SU-DHL-6 (cell line): Measurements from ENCODE around the gene AARS2.

Source experiments
- H2AFZ ChIP-seq: fragments of 200-600 bp; sonication (generic); 2 replicates; pipeline ENCODE4 v1.6.1; 2014; ENCODE audit warnings: low read depth, mild to moderate bottlenecking, moderate library complexity, mixed read lengths, antibody characterized with exemption, low read length; ENCODE audit not compliant: severe bottlenecking
- H3F3A ChIP-seq: fragments of 200-600 bp; shearing (Covaris generic); 2 replicates; pipeline ENCODE4 v1.6.0; 2016; ENCODE audit warnings: antibody characterized with exemption, mild to moderate bottlenecking; ENCODE audit not compliant: insufficient read depth
- H3K27ac ChIP-seq: fragments of 200-600 bp; sonication (generic); 2 replicates; pipeline ENCODE4 v1.5.1; 2016; ENCODE audit warnings: low read depth, mild to moderate bottlenecking, low read length, moderate library complexity, mixed read lengths
- H3K27me3 ChIP-seq: fragments of 200-600 bp; sonication (generic), shearing (Covaris generic); 2 replicates; pipeline ENCODE4 v1.6.0; 2014; ENCODE audit warnings: mild to moderate bottlenecking, low read length
- H3K36me3 ChIP-seq: fragments of 200-600 bp; sonication (generic); 2 replicates; pipeline ENCODE4 v1.6.1; 2014; ENCODE audit warnings: mild to moderate bottlenecking, low read length, mixed read lengths
- H3K4me2 ChIP-seq: fragments of 300-600, 200-600 bp; shearing (Covaris generic), sonication (generic); 2 replicates; pipeline ENCODE4 v1.6.0; 2014; ENCODE audit warnings: low read length, low read depth, mild to moderate bottlenecking; ENCODE audit not compliant: poor library complexity, severe bottlenecking
- H3K4me3 ChIP-seq: fragments of 200-600 bp; sonication (generic); 2 replicates; pipeline ENCODE4 v1.5.1; 2014; ENCODE audit warnings: antibody characterized with exemption, low read length, mild to moderate bottlenecking, mixed read lengths; ENCODE audit not compliant: insufficient read depth, poor library complexity, severe bottlenecking
- H3K79me2 ChIP-seq: fragments of 200-600 bp; sonication (generic); 2 replicates; pipeline ENCODE4 v1.6.1; 2014; ENCODE audit warnings: mild to moderate bottlenecking, low read length, moderate library complexity; ENCODE audit not compliant: insufficient read depth
- H3K9ac ChIP-seq: fragments of 200-600 bp; sonication (generic); 2 replicates; pipeline ENCODE4 v1.7.0; 2014; ENCODE audit warnings: mild to moderate bottlenecking, low read length
- H3K9me2 ChIP-seq: fragments of 200-600 bp; sonication (generic); replicated peaks from 2 replicates; pipeline ENCODE4 v1.6.1; 2014; ENCODE audit warnings: low read length; ENCODE audit not compliant: insufficient read depth
- H3K9me3 ChIP-seq: fragments of 200-600 bp; sonication (generic); 2 replicates; pipeline ENCODE4 v1.6.1; 2014; ENCODE audit warnings: low read length, mixed read lengths; ENCODE audit not compliant: insufficient read depth
- H4K20me1 ChIP-seq: fragments of 200-600 bp; sonication (generic); 2 replicates; pipeline ENCODE4 v1.6.1; 2014; ENCODE audit warnings: low read depth, mild to moderate bottlenecking, antibody characterized with exemption, low read length, moderate library complexity, mixed read lengths
- EZH2phosphoT487 ChIP-seq: fragments of 200-600 bp; sonication (generic), shearing (Covaris generic); conservative IDR thresholded peaks from 2 replicates; pipeline ENCODE4 v1.6.1; 2018; ENCODE audit warnings: mild to moderate bottlenecking, antibody characterized with exemption, low read length, moderate library complexity, mixed read lengths
- TF ChIP-seq, protein P1 (sequence below): fragments of 200-600 bp; sonication (generic); IDR thresholded peaks from one replicate; pipeline ENCODE4 v1.5.1; 2017; ENCODE audit warnings: antibody characterized with exemption, mild to moderate bottlenecking, low read length, moderate library complexity; ENCODE audit not compliant: insufficient read depth, poor library complexity, severe bottlenecking

Gene AARS2

DNA sequence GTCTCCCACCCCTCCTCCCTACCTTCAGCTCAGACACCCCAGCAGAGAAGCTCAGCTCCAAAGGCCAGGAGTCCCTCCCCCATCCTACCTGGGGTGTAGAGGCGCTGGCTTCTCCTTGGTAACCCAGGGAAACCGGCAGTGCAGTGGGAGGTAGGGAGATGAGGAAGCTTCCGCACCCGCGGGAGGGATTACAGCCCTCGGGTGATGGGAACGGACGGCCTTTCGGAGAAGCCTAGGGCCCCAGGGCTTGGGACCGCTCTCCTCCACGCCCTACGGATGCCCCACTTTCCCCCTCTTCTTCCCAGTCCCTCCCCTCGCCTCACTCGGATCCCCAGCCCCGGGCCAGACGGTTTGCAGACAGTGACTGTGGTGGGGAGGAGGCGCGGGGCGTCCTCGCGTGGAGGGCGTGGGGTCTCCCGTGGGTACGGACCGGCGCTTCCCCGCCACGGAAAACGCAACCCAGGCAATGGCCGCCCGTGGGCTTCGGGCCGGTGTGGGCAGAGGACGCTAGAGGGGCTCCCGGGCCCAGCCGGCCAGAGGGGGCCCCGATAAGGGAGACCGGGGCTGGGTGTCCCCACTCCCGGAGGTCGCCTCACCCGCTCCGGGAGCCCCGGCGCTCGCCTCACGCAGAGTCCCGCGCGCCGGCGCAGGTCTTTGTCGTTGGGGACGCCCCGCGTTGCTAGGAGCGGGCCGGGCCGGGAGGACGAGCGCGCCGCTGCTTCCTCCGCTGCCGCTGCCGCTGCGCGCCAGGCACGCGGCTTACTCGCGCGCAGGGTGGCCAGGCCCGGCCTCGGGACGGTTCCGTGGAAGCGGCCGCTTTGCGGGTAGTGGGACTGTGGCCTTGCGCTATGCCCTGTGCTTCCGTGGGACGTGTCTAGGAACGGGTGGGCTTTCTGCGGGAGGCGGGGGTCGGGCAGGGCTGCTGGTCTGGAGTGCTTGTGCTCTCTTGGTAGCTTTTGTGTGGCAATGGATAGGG, 15.8 kb downstream of the AARS2 start:
- H3K79me2 ChIP-seq: no peaks in the 10 kb centered on the region
- no peak overlapping the region for H3K9ac ChIP-seq
- no peaks in the 10 kb centered on the region for H3F3A ChIP-seq
- TF ChIP-seq, protein P1, sequence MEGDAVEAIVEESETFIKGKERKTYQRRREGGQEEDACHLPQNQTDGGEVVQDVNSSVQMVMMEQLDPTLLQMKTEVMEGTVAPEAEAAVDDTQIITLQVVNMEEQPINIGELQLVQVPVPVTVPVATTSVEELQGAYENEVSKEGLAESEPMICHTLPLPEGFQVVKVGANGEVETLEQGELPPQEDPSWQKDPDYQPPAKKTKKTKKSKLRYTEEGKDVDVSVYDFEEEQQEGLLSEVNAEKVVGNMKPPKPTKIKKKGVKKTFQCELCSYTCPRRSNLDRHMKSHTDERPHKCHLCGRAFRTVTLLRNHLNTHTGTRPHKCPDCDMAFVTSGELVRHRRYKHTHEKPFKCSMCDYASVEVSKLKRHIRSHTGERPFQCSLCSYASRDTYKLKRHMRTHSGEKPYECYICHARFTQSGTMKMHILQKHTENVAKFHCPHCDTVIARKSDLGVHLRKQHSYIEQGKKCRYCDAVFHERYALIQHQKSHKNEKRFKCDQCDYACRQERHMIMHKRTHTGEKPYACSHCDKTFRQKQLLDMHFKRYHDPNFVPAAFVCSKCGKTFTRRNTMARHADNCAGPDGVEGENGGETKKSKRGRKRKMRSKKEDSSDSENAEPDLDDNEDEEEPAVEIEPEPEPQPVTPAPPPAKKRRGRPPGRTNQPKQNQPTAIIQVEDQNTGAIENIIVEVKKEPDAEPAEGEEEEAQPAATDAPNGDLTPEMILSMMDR: no peak
- H3K36me3 ChIP-seq: no peaks in the 10 kb centered on the region
- H3K4me3 ChIP-seq: no peak overlapping the region
- H3K4me2 ChIP-seq: no peak overlapping the region
- no peaks in the 10 kb centered on the region for H4K20me1 ChIP-seq
- no peak overlapping the region for H2AFZ ChIP-seq
- no peaks in the 10 kb centered on the region for H3K27me3 ChIP-seq
- H3K9me2 ChIP-seq: no peaks in the 10 kb centered on the region
- H3K9me3 ChIP-seq: no peaks in the 10 kb centered on the region
- no peak overlapping the region for H3K27ac ChIP-seq

DNA sequence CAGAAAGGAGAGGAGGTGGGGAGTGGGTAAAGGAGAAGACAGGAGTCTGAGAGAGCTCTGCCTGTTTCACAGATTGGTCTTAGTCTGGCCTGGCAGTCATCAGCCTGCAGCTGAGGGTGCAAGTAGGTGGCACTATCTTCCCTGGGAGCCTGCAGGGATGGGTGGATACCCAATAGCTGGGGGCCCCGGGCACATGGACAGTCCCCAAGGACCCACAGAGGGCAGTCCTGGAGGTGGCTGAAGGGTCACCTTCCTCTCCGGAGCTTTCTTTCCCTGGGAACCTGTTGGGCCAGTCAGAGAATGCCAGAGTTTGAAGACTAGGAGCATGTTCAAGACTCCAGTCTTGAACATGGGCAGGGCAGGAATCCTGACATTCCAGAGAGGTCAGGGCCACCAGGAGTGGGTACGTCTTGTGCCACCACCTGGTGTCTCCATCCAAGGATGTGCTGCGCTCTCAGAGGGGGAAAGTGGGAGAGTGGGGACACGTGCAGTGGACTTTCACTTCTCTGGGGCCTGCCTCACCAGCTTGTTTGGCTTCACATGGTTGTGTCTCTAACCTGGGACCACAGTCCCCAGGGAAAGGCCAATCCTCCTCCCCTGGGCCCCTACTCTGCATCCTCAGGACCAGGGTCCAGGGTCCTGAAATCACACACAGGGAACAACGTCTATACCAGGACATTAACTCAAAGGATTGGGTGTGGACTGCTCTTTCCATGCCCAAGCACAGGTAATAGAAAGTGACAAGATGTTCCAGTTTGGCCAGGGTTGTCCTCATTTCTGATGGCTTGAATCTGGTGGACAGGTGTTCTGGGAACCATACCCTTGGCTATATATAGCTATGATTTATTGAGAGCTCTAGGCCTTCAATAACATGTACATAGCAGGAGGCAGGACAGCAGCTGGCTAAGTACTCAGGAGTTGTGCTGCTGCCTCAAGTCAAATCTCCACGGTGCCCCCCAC, 18.0 kb downstream of the AARS2 start:
- H2AFZ ChIP-seq: no peak overlapping the region

DNA sequence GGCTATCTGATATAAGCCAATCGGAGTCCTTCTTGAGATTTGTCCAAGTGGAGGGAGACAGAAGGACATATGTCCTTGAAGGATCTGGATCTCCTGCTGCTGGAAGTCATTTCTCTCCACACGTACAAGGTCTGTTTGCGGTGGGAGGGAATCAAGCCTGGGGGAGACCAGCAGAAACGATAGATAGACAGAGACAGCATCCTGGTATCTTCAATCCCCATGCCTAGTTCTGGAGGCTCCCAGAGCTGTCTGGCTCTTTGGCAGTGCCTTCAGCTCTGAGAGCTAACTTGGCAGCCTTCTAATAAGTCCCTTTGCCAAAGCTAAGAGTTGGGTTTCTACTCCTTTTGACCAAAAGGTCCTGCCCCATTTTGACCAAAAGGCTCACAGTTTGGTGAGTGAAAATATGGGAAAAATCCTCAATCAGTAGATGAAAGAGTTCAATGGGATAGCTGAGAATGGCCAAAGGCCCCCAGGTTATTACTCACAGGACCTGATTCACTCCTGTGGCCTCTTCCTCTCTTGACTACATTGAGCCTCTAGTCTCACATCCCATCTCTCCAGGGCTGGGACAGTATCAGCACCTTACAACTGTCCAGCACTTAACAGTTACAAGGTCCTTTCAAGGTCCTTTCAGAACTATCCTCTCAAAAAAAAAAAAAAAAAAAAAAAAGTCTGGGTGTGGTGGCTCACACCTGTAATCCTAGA, 20.3 kb downstream of the AARS2 start:
- TF ChIP-seq EZH2phosphoT487: no peak
- TF ChIP-seq, protein P1: no peak
- Histone ChIP-seq H4K20me1 (no peaks in the 10 kb centered on the region), H3K27me3 (no peaks in the 10 kb centered on the region)

More for the DNA sequence above, 18.0 kb downstream of the AARS2 start:
- Histone ChIP-seq H4K20me1 (no peaks in the 10 kb centered on the region), H3K4me3 (no peak overlapping the region), H3K27ac (no peak overlapping the region), H3K27me3 (no peaks in the 10 kb centered on the region), H3K36me3 (no peaks in the 10 kb centered on the region), H3K9ac (no peak overlapping the region), H3F3A (no peaks in the 10 kb centered on the region), H3K9me3 (no peaks in the 10 kb centered on the region), H3K4me2 (no peak overlapping the region), H3K9me2 (no peaks in the 10 kb centered on the region), H3K79me2 (no peaks in the 10 kb centered on the region)
- no peak for TF ChIP-seq EZH2phosphoT487
- TF ChIP-seq, protein P1: no peak

More for the DNA sequence above, 20.3 kb downstream of the AARS2 start:
- Histone ChIP-seq H3K79me2 (no peaks in the 10 kb centered on the region), H3K9ac (no peak overlapping the region), H2AFZ (no peak overlapping the region), H3F3A (no peaks in the 10 kb centered on the region), H3K4me3 (no peak overlapping the region), H3K27ac (no peak overlapping the region), H3K9me2 (no peaks in the 10 kb centered on the region), H3K9me3 (no peaks in the 10 kb centered on the region), H3K4me2 (no peak overlapping the region), H3K36me3 (no peaks in the 10 kb centered on the region)
